GM21447 (cell line): ENCODE results near the gene NTSR1.

ENCODE experiments used
- ATAC-seq: cut with Tn5 transposase; IDR thresholded peaks from one replicate; pipeline ENCODE4 v1.9.1; 2021; ENCODE audit not compliant: unreplicated experiment

NTSR1 gene

GRCh38 chr20:62768234-62768546, 59.6 kb downstream of the NTSR1 start:
- ATAC-seq, result no peak

- no peak for ATAC-seq
These were observed 60.1 kb downstream of the NTSR1 start for GRCh38 chr20:62768551-62769287.

GRCh38 chr20:62769346-62770071, 60.9 kb downstream of the NTSR1 start:
- no peak for ATAC-seq

- ATAC-seq, result no peak
These were observed 61.7 kb downstream of the NTSR1 start for GRCh38 chr20:62770111-62770910.

- no peak for ATAC-seq
These were observed 62.3 kb downstream of the NTSR1 start for GRCh38 chr20:62770916-62771315.

- no peak for ATAC-seq
These were observed 62.9 kb downstream of the NTSR1 start for GRCh38 chr20:62771396-62772102.

- no peak for ATAC-seq
These were observed 63.5 kb downstream of the NTSR1 start for GRCh38 chr20:62772103-62772611.

GRCh38 chr20:62772619-62772989, 64.0 kb downstream of the NTSR1 start:
- ATAC-seq, result no peak

GRCh38 chr20:62772990-62773844, 64.6 kb downstream of the NTSR1 start:
- no peak for ATAC-seq

- no peak for ATAC-seq
These were observed 65.4 kb downstream of the NTSR1 start for GRCh38 chr20:62773845-62774714.

- ATAC-seq, result no peak
These were observed 66.1 kb downstream of the NTSR1 start for GRCh38 chr20:62774762-62775161.

GRCh38 chr20:62775206-62775605, 66.6 kb downstream of the NTSR1 start:
- no peak for ATAC-seq

- no peak for ATAC-seq
These were observed 67.5 kb downstream of the NTSR1 start for GRCh38 chr20:62776035-62776691.

- no peak for ATAC-seq
These were observed 68.3 kb downstream of the NTSR1 start for GRCh38 chr20:62776692-62777527.

- ATAC-seq, result no peak
These were observed 68.8 kb downstream of the NTSR1 start for GRCh38 chr20:62777528-62777830.

- no peak for ATAC-seq
These were observed 69.4 kb downstream of the NTSR1 start for GRCh38 chr20:62778058-62778457.

GRCh38 chr20:62778601-62779416, 70.2 kb downstream of the NTSR1 start:
- no peak for ATAC-seq
